ENCODE results near the gene UTS2B.

The UTS2B gene

GRCh38 chr3:191238321-191238817, 92.0 kb downstream of the UTS2B start:
- DNase-seq (ENCODE audit: low read depth): peak; percentile 89

DNA sequence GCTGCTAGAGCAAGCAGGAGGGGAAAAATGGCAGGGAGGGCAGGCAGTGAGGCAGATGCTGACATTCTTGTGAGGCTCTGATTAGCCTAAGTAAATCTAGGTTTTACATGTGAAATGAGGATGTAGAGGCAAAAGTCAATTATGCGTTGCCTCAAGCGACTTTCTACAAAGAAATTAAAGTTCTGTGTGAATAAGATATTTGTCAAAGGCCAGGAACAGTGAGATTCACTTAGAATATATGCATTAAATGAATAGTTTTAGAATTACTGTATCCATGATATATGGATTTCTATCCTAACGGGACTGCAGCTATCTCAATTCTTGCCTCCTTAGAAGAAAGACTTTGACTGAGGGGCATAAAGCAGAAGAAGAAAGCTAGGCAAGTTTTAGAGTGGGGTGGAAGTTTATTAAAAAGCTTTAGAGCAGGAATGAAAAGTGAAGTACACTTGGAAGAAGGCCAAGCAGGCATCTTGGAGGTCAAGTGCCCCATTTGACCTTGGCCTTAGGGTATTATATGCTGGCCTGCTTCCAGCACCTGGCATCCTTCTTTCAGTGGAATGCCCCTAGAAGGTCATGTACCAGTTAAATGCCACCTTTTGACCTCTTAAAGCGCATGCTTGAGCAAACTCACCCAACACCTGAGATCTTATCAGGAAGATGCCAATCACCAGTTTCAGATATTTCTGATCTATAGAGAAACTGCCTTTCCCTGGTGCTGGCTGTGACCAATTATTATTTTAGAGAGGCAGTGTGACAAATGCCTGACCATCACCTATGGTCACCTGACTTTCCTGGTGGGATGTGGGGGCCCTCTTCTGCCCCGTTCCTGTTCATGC, 93.1 kb downstream of the UTS2B start:
- DNase-seq (ENCODE audit: low read depth): no peak

DNA sequence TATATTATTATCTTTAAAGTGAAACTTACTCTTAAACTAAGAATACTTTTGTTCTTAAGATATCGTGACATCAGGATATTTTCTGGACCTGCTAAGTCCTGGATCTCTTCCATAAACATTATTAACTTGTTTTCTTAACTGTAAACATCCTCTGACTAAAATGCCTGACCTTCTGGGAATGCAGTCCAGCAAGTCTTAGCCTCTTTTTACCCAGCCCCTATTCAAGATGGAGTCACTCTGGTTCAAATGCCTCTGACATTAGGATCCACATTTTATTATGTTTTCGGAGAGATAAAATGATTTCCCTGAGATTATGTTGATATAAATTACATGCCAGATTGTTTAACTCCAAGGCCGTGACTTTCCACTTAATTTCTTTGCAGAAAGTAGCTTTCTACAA, 93.7 kb downstream of the UTS2B start:
- DNase-seq (ENCODE audit: low read depth): peak; percentile 90

- DNase-seq (ENCODE audit: low read depth): peak; percentile 91
These were observed 94.7 kb downstream of the UTS2B start for GRCh38 chr3:191235331-191236314.

GRCh38 chr3:191234216-191234615, 96.1 kb downstream of the UTS2B start:
- no peak for DNase-seq (ENCODE audit: low read depth)

DNA sequence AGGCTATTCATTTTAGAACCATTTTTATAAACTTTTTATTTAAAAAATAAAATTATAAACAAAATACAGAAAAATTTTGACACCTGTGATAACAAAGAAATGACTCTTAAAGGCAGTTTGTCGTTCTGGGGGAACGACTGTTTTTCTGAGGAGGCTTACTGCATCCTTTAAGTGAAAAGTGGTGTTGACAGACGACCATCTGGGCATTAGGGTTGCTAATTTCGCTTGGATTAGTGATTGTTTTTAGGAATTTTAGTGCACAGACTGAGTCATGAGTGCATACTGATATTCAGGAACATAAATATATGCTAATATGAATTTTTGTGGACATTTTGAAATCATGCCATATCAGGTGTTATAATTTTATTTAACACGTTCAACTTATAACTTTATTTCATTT, 102.8 kb downstream of the UTS2B start:
- DNase-seq (ENCODE audit: low read depth): no peak

GRCh38 chr3:191221638-191222037, 108.7 kb downstream of the UTS2B start:
- DNase-seq (ENCODE audit: low read depth): no peak

- no peak for DNase-seq (ENCODE audit: low read depth)
These were observed 109.4 kb downstream of the UTS2B start for GRCh38 chr3:191220908-191221307.

DNA sequence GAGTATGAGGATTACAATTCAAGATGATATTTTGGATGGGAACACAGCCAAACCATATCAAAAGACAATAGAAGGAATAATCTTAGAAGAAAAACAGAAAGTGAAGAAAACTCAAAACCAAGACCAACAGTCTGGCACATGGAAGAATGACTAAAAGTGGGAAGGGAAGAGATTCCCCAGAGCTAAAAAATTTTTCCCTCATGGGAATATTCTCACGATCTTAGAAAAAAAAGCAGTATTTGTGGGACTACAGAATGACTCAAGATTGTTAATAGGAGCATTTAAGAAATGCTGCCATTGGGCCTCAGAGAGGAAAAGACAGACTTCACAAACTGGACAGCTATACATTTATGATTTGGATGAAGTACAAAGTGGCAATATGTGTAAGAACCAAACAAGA, 113.0 kb downstream of the UTS2B start:
- DNase-seq (ENCODE audit: low read depth): peak; percentile 43

Measured in EH (cell line).